GM21576 (cell line): Measurements from ENCODE around the gene HRK.

ENCODE experiments used
- ATAC-seq: cut with Tn5 transposase; IDR thresholded peaks from one replicate; pipeline ENCODE4 v1.9.1; 2021; ENCODE audit warnings: mild to moderate bottlenecking, moderate library complexity; ENCODE audit not compliant: unreplicated experiment

Gene HRK

GRCh38 chr12:116870306-116870705 is 10.9 kb downstream of the HRK start:
- ATAC-seq = no peak

- ATAC-seq = no peak
Observed at GRCh38 chr12:116867523-116867922, 13.7 kb downstream of the HRK start.

- ATAC-seq = no peak
Observed at GRCh38 chr12:116864371-116865160, 16.7 kb downstream of the HRK start.

GRCh38 chr12:116863275-116863767 is 17.9 kb downstream of the HRK start:
- no peak for ATAC-seq

- ATAC-seq = no peak
Observed at GRCh38 chr12:116862167-116862566, 19.1 kb downstream of the HRK start.

GRCh38 chr12:116861320-116861719 is 19.9 kb downstream of the HRK start:
- peak; percentile 75 for ATAC-seq

- ATAC-seq = no peak
Observed at GRCh38 chr12:116860263-116860662, 21.0 kb downstream of the HRK start.

- no peak for ATAC-seq
Observed at GRCh38 chr12:116859079-116859478, 22.2 kb downstream of the HRK start.

- ATAC-seq = no peak
Observed at GRCh38 chr12:116856729-116857128, 24.5 kb downstream of the HRK start.

GRCh38 chr12:116855744-116856470 is 25.3 kb downstream of the HRK start:
- no peak for ATAC-seq

GRCh38 chr12:116853507-116853906 is 27.7 kb downstream of the HRK start:
- no peak for ATAC-seq

GRCh38 chr12:116852303-116852702 is 28.9 kb downstream of the HRK start:
- no peak for ATAC-seq

GRCh38 chr12:116849216-116849615 is 32.0 kb downstream of the HRK start:
- no peak for ATAC-seq

GRCh38 chr12:116843085-116843484 is 38.2 kb downstream of the HRK start:
- no peak for ATAC-seq

- no peak for ATAC-seq
Observed at GRCh38 chr12:116839287-116839830, 41.9 kb downstream of the HRK start.

- no peak for ATAC-seq
Observed at GRCh38 chr12:116838365-116838764, 42.9 kb downstream of the HRK start.

GRCh38 chr12:116837097-116837496 is 44.1 kb downstream of the HRK start:
- ATAC-seq = no peak

- no peak for ATAC-seq
Observed at GRCh38 chr12:116835484-116835883, 45.8 kb downstream of the HRK start.

- no peak for ATAC-seq
Observed at GRCh38 chr12:116833474-116833873, 47.8 kb downstream of the HRK start.

- ATAC-seq = no peak
Observed at GRCh38 chr12:116832353-116832752, 48.9 kb downstream of the HRK start.

GRCh38 chr12:116827432-116827831 is 53.8 kb downstream of the HRK start:
- no peak for ATAC-seq

GRCh38 chr12:116821291-116821690 is 60.0 kb downstream of the HRK start:
- no peak for ATAC-seq
